Aorta (tissue), 5 donors: Measurements from ENCODE around the gene SLIT1. TPM values are rescaled to one million over a fixed set of nuclear protein-coding genes. Genes with fewer than 3 reads are reported as not detected.

Source experiments
- ATAC-seq: fragments of 200-7000 bp; cut with Tn5 transposase; one replicate; pipeline ENCODE4 v1.9.1; 2022; ENCODE audit warnings: moderate library complexity; ENCODE audit not compliant: low FRiP score
- DNase-seq, 2 donors: peaks; one replicate each; pipeline ENCODE4 v3.0.0-alpha.2; 2020
- H3K27ac ChIP-seq, 2 donors: one replicate each; pipeline ENCODE4 v1.5.1; 2013; ENCODE audit warnings: low read length in 2 of 2, mild to moderate bottlenecking in 2 of 2, moderate library complexity in 2 of 2, control low read depth in 1 of 2, inconsistent platforms in 1 of 2, low read depth in 1 of 2
- H3K27me3 ChIP-seq, 2 donors: one replicate each; pipeline ENCODE4 v1.6.1; 2013; ENCODE audit warnings: control low read depth in 1 of 2, low read length in 1 of 2, mild to moderate bottlenecking in 1 of 2, moderate library complexity in 1 of 2; ENCODE audit not compliant: insufficient read depth in 2 of 2, control insufficient read depth in 1 of 2
- H3K36me3 ChIP-seq, 2 donors: one replicate each; pipeline ENCODE4 v1.6.1; 2013; ENCODE audit warnings: control low read depth in 1 of 2, low read length in 1 of 2, mild to moderate bottlenecking in 1 of 2; ENCODE audit not compliant: insufficient read depth in 2 of 2, control insufficient read depth in 1 of 2
- H3K4me1 ChIP-seq, 2 donors: one replicate each; pipeline ENCODE4 v1.6.1; 2013; ENCODE audit warnings: low read length in 2 of 2, control low read depth in 1 of 2, mild to moderate bottlenecking in 1 of 2, moderate library complexity in 1 of 2; ENCODE audit not compliant: insufficient read depth in 2 of 2, control insufficient read depth in 1 of 2
- H3K4me3 ChIP-seq, 2 donors: one replicate each; pipeline ENCODE4 v1.5.1; 2013; ENCODE audit warnings: low read length in 2 of 2, control low read depth in 1 of 2, mild to moderate bottlenecking in 1 of 2
- H3K9me3 ChIP-seq: one replicate; pipeline ENCODE4 v1.6.1; 2013; ENCODE audit warnings: mild to moderate bottlenecking, low read length; ENCODE audit not compliant: control insufficient read depth
- WGBS, 2 donors: extraction: QIAGEN DNeasy Blood & Tissue Kit; methylation state at CpG; one replicate each; pipeline ENCODE4 v1.1.7; 2013; 5-methylcytosine and 5-hydroxymethylcytosine counted together
- intact Hi-C, 2 donors: fragments of 100-400 bp; cut with DNase I; formaldehyde crosslinking; loops; one replicate each; pipeline versions ENCODE4 v1.14.2 to v1.15.0; 2022
- polyA plus RNA-seq, 2 donors: library from polyadenylated mRNA; stranded (reverse); fragments of 200-250 nt; gene quantifications; one replicate each; pipeline ENCODE4 v1.2.3, GENCODE V29; 2013
- total RNA-seq, 2 donors: library from RNA; stranded (reverse); fragmentation: NEBNext Ultra II Directional; extraction: Animal tissue kit (Norgen Biotek cat#: 25700); gene quantifications; one replicate each; pipeline ENCODE4 v1.2.1, GENCODE V29; 2021
- donor health status: healthy with polysubstance abuse.
- donor health status: Bipolar disorder and iron deficiency.
- donor health status: DM: no; HTN: no; CAD: no.
- donor health status: DM: no; HTN: no; CAD: no.
- donor health status: DM: yes; HTN: yes; CAD: no.

SLIT1 gene
- total and polyA plus RNA-seq, 4 donors = 0.13 to 0.42 (median 0.22) TPM

DNA sequence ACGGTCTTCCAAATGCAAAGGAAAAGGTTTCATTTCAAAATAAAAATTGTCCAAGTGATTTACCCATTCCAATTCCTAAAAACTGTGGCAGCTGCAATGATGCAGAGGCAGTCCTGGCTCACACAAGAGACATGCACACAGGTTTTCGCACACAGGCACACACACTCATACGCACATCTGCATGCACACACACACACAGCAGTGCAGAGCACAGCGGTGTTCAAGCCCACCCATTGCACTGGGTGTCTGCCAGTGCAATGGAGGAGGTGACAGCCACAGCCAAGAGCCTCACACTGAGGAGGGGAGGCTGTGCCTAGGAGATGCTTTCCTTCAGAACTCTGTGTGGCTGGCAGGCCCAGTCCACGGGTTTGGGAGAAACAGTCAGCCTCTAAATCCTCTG lies 123.7 kb downstream of the SLIT1 start:
- DNase-seq (peak; percentile 6 to 43), ATAC-seq (no peak)
- no peaks in the 10 kb centered on the region for H3K36me3 ChIP-seq
- H3K27ac ChIP-seq = no peak overlapping the region
- H3K27me3 ChIP-seq = no peaks in the 10 kb centered on the region
- H3K4me3 ChIP-seq = no peak overlapping the region
- H3K4me1 ChIP-seq = no peaks in the 10 kb centered on the region
- no peaks in the 10 kb centered on the region for H3K9me3 ChIP-seq
- intact Hi-C loops = no loop called here
- WGBS, 2 donors = 39 to 41% methylated on average over 5 of the region's 5 CpGs

DNA sequence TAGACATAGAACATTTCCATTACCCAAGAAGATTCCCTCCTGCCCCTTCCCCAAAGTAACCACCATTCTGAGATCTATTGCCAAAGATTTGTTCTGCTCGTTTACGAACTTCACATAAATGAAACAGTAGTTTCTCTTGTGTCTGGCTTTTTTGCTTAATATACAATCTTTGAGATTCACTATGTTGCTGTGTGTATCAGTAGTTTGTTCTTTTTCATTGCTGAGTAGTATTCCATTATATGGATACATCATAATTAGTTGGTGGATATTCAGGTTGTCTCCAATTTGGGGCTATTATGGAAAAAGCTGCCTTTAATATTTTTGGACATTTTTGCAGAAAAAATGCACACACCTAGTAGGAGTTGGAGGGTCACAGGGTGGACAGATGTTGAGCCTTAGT lies 124.3 kb downstream of the SLIT1 start:
- no peak for ATAC-seq
- WGBS, 2 donors = 94 to 97% methylated on average over 2 of the region's 2 CpGs
- intact Hi-C loops = no loop called here
- H3K4me3 ChIP-seq = no peak overlapping the region
- H3K4me1 ChIP-seq = no peaks in the 10 kb centered on the region
- H3K27ac ChIP-seq = no peak overlapping the region
- DNase-seq = no peak
- no peaks in the 10 kb centered on the region for H3K9me3 ChIP-seq
- H3K36me3 ChIP-seq = no peaks in the 10 kb centered on the region
- no peaks in the 10 kb centered on the region for H3K27me3 ChIP-seq

DNA sequence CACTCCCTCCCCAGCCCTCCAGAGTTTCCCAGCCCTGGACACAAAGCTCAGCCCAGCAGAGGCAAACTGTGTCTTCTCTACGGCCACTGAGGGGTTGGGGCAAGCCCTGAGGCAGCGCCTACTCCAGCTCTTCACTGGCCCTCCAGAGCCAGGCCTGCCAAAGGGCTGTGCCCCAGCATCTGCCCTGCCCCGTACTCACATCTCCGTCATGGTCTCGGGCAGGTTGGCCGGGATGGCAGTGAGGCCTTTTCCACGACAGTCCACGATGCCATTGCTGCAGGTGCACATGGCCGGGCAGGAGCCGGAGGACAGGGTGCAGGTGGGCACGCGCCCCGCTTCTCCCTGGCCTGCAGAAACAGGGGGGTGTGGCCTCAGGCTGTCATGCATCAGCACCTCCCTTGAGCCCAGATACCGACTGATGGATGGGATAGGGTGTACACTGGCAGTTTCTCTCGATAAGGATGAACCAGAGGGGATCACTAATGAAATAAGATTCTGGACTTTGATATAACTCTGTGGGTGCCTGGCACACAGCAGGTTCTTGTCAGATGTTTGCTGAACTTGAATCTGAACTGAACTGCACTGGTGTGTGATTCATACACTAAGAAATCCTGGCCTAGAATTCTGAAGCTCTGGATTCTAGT lies 125.2 kb downstream of the SLIT1 start:
- ATAC-seq (no peak), DNase-seq (peak; percentile 44 to 65)
- intact Hi-C loops = no loop called here
- no peaks in the 10 kb centered on the region for H3K9me3 ChIP-seq
- no peaks in the 10 kb centered on the region for H3K4me1 ChIP-seq
- no peaks in the 10 kb centered on the region for H3K36me3 ChIP-seq
- 86 to 89% methylated on average over 15 of the region's 15 CpGs for WGBS, 2 donors
- H3K27me3 ChIP-seq = no peaks in the 10 kb centered on the region
- H3K4me3 ChIP-seq = no peak overlapping the region
- H3K27ac ChIP-seq = no peak overlapping the region

DNA sequence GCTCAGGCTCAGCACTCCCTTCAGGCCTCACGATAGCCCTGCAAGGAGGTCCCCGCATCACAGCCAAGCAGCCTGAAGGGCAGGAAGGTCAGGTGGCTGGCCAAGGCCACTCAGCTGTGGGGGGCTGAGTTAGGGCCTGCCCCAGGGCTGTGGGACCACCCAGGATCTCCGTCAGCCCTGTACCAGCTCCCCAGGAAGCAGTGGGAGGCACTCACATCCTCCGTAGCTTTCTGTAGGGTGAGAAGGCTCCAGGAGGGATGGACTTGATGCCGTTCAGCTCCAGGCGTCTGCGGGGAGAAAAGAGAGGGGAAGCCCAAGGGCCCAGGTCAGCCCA lies 125.9 kb downstream of the SLIT1 start:
- 86 to 88% methylated on average over 7 of the region's 7 CpGs for WGBS, 2 donors
- no peak for ATAC-seq
- Histone ChIP-seq H3K36me3 (no peaks in the 10 kb centered on the region), H3K4me3 (no peak overlapping the region), H3K4me1 (no peaks in the 10 kb centered on the region), H3K27me3 (no peaks in the 10 kb centered on the region), H3K27ac (no peak overlapping the region), H3K9me3 (no peaks in the 10 kb centered on the region)
- DNase-seq = peak in 1 of 2 donors; percentile 31
- intact Hi-C loops = no loop called here

DNA sequence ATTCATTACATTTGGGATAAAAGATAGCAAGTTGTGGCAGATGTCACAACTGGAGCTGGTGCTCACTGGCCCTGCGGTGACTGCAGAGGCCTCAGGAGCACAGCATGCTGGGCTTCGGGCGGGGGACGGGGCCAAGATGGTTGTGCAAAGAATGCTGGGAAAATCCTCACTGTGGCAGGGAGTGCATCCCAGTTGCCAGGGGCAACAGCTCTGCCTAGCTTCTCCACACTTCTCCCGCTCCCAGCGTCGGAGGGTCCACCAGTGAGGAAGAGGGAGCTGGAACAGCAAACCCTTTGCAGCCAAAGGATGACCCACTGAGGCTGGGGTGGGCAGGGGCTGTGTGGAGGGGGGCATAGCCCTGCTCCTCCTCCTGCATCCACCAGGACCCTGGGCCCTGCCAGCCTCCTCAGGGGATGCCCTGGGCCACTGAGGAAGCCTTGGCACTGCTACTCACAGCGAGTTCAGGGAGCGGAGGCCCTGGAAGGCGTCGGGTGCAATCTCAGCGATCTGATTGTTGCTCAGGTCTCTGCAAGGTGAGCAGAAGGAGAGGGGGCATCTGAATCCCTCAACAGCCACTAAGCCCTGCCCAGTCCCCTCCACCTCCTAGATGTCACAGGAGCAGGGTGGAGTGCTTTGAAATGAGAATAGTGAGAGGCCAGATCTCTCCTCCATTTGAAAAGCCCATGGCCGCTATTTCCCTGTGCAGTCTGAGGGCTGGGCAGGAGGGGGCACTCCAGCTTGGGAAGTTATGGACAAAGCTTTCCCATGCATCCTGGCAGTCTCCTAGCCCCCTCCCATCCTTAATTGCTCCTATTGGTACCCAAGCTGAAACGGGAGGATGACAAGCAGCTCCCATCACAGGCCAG lies 126.5 kb downstream of the SLIT1 start:
- Histone ChIP-seq H3K4me3 (no peak overlapping the region), H3K36me3 (no peaks in the 10 kb centered on the region), H3K27ac (no peak overlapping the region), H3K4me1 (no peaks in the 10 kb centered on the region), H3K9me3 (no peaks in the 10 kb centered on the region), H3K27me3 (no peaks in the 10 kb centered on the region)
- peak in 1 of 2 donors; percentile 69 for DNase-seq
- peak; percentile 3 for ATAC-seq
- intact Hi-C loops = no loop called here
- 79 to 82% methylated on average over 14 of the region's 14 CpGs for WGBS, 2 donors

DNA sequence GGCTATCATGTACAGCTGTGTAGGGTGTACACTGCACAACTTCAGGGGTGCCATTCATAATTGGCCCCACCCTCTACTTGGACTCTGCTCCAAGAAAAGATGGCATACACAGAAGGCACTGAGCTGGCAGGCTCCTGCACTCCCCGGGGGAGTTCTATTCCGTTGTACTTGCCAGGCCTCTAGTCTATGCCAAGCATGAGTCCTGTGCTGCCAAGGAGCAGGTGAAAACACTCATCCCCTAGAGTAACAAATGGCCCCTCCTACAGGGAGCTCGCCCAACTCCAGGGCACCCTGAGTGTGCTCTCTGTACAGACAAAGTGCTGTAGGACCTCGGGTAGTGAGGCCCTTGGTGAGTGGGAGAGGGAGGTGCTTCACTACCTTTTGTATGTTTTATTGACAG lies 127.2 kb downstream of the SLIT1 start:
- no peaks in the 10 kb centered on the region for H3K4me1 ChIP-seq
- H3K4me3 ChIP-seq = no peak overlapping the region
- no peak overlapping the region for H3K27ac ChIP-seq
- no peaks in the 10 kb centered on the region for H3K9me3 ChIP-seq
- WGBS, 2 donors = 10 to 13% methylated on average over 4 of the region's 4 CpGs
- intact Hi-C loops = no loop called here
- H3K27me3 ChIP-seq = no peaks in the 10 kb centered on the region
- DNase-seq = peak; percentile 7 to 39
- no peak for ATAC-seq
- H3K36me3 ChIP-seq = no peaks in the 10 kb centered on the region

GRCh38 chr10:97057491-97058235 lies 128.1 kb downstream of the SLIT1 start:
- intact Hi-C loops = no loop called here
- WGBS, 2 donors = 77 to 84% methylated on average over 9 of the region's 9 CpGs
- H3K27ac ChIP-seq = no peak overlapping the region
- no peaks in the 10 kb centered on the region for H3K4me1 ChIP-seq
- no peak overlapping the region for H3K4me3 ChIP-seq
- no peaks in the 10 kb centered on the region for H3K27me3 ChIP-seq
- H3K36me3 ChIP-seq = no peaks in the 10 kb centered on the region
- H3K9me3 ChIP-seq = no peaks in the 10 kb centered on the region
- ATAC-seq (no peak), DNase-seq (peak; percentile 10 to 30)

- no peaks in the 10 kb centered on the region for H3K36me3 ChIP-seq
- intact Hi-C loops = no loop called here
- no peaks in the 10 kb centered on the region for H3K27me3 ChIP-seq
- no peak overlapping the region for H3K4me3 ChIP-seq
- no peak overlapping the region for H3K27ac ChIP-seq
- H3K9me3 ChIP-seq = no peaks in the 10 kb centered on the region
- no peaks in the 10 kb centered on the region for H3K4me1 ChIP-seq
- WGBS, 2 donors = 92 to 95% methylated on average over 12 of the region's 12 CpGs
- DNase-seq (peak in 1 of 2 donors; percentile 50), ATAC-seq (no peak)
Observed at GRCh38 chr10:97056003-97056630, 129.6 kb downstream of the SLIT1 start.
